ENCODE results near the gene OOSP1.

Gene OOSP1

DNA sequence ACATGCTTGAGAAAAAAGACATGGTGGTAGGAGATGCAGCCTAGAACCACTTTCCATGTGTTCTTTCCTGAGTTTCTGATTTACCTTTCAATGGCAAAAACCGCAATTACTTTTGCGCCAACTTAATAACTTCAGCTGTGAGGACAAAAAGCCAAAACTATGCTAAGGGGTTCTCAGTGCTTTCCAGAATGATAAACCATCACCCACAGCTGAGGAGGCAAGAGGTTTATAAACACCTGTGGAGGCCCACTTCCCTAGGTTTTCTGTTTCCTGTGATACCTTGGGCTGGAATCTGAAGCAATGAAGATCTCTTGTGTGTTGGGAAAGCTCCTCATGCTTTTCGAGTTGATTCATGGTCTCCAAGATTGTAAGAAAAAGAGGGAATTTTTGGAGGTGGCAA, 25.5 kb downstream of the OOSP1 start, which contains the start of gene OOSP4A:
Gene OOSP4A, plus strand, starts transcription at position 301 of the 400 bp plus-strand sequence. Its CDS starts 0 bp downstream, at position 301.
- Histone ChIP-seq H3K27me3 (replicated peaks; ENCODE audit: control insufficient read depth, insufficient read depth, low read length) (no peaks in the 10 kb centered on the region), H3K4me3 (replicated peaks; ENCODE audit: low read depth, low read length) (no peak within 1 kb of the TSS), H3K36me3 (ENCODE audit: control insufficient read depth, insufficient read depth, low read length) (no peaks in the 10 kb centered on the region)
- TF ChIP-seq, protein P1, sequence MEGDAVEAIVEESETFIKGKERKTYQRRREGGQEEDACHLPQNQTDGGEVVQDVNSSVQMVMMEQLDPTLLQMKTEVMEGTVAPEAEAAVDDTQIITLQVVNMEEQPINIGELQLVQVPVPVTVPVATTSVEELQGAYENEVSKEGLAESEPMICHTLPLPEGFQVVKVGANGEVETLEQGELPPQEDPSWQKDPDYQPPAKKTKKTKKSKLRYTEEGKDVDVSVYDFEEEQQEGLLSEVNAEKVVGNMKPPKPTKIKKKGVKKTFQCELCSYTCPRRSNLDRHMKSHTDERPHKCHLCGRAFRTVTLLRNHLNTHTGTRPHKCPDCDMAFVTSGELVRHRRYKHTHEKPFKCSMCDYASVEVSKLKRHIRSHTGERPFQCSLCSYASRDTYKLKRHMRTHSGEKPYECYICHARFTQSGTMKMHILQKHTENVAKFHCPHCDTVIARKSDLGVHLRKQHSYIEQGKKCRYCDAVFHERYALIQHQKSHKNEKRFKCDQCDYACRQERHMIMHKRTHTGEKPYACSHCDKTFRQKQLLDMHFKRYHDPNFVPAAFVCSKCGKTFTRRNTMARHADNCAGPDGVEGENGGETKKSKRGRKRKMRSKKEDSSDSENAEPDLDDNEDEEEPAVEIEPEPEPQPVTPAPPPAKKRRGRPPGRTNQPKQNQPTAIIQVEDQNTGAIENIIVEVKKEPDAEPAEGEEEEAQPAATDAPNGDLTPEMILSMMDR (IDR thresholded peaks at IDR 0.05; ENCODE audit: insufficient read depth, low read length, poor library complexity, severe bottlenecking), result no peak
- no peak for DNase-seq (ENCODE audit: extremely low read depth, insufficient read length)

DNA sequence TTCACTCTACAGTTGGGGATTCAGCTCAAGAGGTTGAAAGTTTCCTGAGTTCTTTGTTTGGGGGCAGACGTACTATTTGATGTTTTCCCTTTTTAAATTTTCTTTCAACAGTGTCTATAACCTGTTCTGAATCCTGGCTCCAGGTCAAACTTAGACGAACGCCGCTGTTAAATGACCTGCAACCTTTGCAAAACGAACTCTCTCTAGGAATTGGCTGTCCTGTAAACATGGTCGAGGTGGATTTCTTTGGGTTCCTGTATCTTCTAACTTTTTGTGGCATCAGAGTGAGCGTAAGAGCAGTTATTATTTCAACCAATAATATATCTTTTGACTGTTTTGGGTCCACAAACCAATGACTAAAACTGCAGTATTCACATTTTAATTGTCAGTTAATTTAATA, 27.2 kb downstream of the OOSP1 start:
- H3K36me3 ChIP-seq (ENCODE audit: control insufficient read depth, insufficient read depth, low read length), result no peaks in the 10 kb centered on the region
- TF ChIP-seq, protein P1 (IDR thresholded peaks at IDR 0.05; ENCODE audit: insufficient read depth, low read length, poor library complexity, severe bottlenecking), result no peak
- H3K27me3 ChIP-seq (replicated peaks; ENCODE audit: control insufficient read depth, insufficient read depth, low read length), result no peaks in the 10 kb centered on the region
- no peak overlapping the region for H3K4me3 ChIP-seq (replicated peaks; ENCODE audit: low read depth, low read length)
- no peak for DNase-seq (ENCODE audit: extremely low read depth, insufficient read length)

DNA sequence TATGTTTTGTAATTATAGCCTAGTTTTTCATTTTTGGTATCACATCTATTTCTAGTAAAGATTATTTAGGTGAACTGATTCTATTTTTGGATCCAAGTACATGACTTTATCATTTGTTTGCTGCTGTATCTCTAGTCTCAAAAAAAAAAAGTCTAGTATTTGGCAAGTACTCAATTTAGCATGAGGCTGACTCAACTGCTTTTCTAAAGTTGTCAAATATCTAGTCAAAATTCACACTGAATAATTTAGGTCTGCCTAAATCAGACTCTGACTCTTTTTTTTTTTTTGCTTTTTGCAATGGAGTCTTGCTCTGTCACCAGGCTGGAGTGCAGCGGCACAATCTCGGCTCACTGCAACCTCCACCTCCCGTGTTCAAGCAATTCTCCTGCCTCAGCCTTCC, 28.0 kb downstream of the OOSP1 start:
- TF ChIP-seq, protein P1 (IDR thresholded peaks at IDR 0.05; ENCODE audit: insufficient read depth, low read length, poor library complexity, severe bottlenecking), result no peak
- no peak for DNase-seq (ENCODE audit: extremely low read depth, insufficient read length)
- H3K4me3 ChIP-seq (replicated peaks; ENCODE audit: low read depth, low read length), result no peak overlapping the region
- H3K27me3 ChIP-seq (replicated peaks; ENCODE audit: control insufficient read depth, insufficient read depth, low read length), result no peaks in the 10 kb centered on the region
- H3K36me3 ChIP-seq (ENCODE audit: control insufficient read depth, insufficient read depth, low read length), result no peaks in the 10 kb centered on the region

DNA sequence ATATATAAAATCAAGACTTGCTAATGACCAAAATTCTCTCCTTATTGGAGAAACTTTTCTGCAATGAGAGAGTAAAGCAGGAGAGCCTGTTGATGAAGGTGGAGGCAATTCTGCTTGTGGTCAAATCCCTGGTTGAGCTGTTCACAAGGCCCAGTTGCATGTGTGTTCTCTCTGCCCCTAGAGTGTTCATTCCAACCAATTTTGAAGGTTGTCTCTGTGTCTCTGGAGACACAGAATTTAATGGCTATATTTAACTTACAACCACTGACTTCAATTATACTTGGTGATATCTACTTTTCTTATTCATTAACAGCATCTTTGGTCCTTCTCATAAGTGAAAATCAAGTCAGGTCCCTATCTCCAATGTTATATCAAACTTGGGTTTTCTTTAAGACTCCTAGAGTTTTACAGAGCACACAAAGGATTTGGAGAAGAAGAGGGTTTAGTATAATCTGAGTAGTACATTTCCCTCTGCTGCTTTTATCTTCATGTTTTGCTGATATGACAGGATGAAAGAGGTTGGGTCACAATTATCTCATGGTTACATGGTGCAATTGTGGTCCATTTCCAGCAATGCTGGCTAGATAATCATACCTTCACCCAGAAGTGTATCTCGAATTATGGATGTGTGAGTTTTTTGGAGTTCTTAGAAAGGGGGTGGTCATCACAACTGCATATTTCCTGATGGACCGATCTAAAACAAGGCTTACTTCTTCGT, 29.6 kb downstream of the OOSP1 start:
- no peak overlapping the region for H3K4me3 ChIP-seq (replicated peaks; ENCODE audit: low read depth, low read length)
- no peaks in the 10 kb centered on the region for H3K36me3 ChIP-seq (ENCODE audit: control insufficient read depth, insufficient read depth, low read length)
- TF ChIP-seq, protein P1 (IDR thresholded peaks at IDR 0.05; ENCODE audit: insufficient read depth, low read length, poor library complexity, severe bottlenecking), result no peak
- no peak for DNase-seq (ENCODE audit: extremely low read depth, insufficient read length)
- H3K27me3 ChIP-seq (replicated peaks; ENCODE audit: control insufficient read depth, insufficient read depth, low read length), result no peaks in the 10 kb centered on the region

DNA sequence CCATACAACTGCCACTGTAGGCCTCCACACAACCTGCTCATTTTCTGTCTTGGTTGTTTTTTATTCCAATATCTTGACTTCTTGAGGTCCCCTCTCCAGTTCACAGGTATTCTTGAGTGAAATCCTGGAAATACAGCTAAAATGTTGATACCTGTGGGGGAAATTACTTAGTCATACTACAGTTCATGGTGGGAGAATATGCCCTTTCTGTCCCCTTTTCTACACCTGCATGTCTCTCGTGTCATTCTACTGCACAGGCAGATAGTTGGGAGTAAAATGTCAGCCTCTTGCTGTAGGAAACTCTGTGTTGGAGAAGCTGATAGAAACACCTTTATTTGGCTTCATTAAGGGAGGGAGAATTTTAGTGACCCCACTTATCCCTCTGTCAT, 30.2 kb downstream of the OOSP1 start:
- TF ChIP-seq, protein P1 (IDR thresholded peaks at IDR 0.05; ENCODE audit: insufficient read depth, low read length, poor library complexity, severe bottlenecking), result no peak
- Histone ChIP-seq H3K36me3 (ENCODE audit: control insufficient read depth, insufficient read depth, low read length) (no peaks in the 10 kb centered on the region), H3K27me3 (replicated peaks; ENCODE audit: control insufficient read depth, insufficient read depth, low read length) (no peaks in the 10 kb centered on the region), H3K4me3 (replicated peaks; ENCODE audit: low read depth, low read length) (no peak overlapping the region)
- DNase-seq (ENCODE audit: extremely low read depth, insufficient read length), result no peak

All from GM06990 (cell line).